Uterus (tissue), 4 donors: ENCODE data around the gene POM121L2. TPM values are rescaled to one million over a fixed set of nuclear protein-coding genes. Genes with fewer than 3 reads are reported as not detected.

Experiments
- DNase-seq, 2 donors: peaks; one replicate each; pipeline ENCODE4 v3.0.0-alpha.2; 2019 to 2020
- H3K27ac ChIP-seq, 2 donors: fragments of 200-600 bp; sonication (generic); 1 replicate in 1 of 2; 2 replicates in 1 of 2; pipeline ENCODE4 v1.5.1; 2016 to 2018
- H3K27me3 ChIP-seq, 2 donors: fragments of 200-600 bp; sonication (generic); one replicate each; pipeline ENCODE4 v1.5.1; 2018 to 2019; ENCODE audit warnings: control low read depth in 1 of 2
- H3K36me3 ChIP-seq, 2 donors: fragments of 200-600 bp; sonication (generic); one replicate each; pipeline ENCODE4 v1.5.1; 2019; ENCODE audit warnings: control low read depth in 1 of 2
- H3K4me1 ChIP-seq, 2 donors: fragments of 200-600 bp; sonication (generic); one replicate each; pipeline ENCODE4 v1.5.1; 2018 to 2019; ENCODE audit warnings: control low read depth in 1 of 2
- H3K4me3 ChIP-seq, 2 donors: fragments of 200-600 bp; sonication (generic); 1 replicate in 1 of 2; 2 replicates in 1 of 2; pipeline ENCODE4 v1.5.1; 2018 to 2019; ENCODE audit warnings: mild to moderate bottlenecking in 1 of 2
- H3K9me3 ChIP-seq, 2 donors: fragments of 200-600 bp; sonication (generic); one replicate each; pipeline ENCODE4 v1.5.1; 2019; ENCODE audit warnings: control low read depth in 1 of 2
- CTCF ChIP-seq, 4 experiments: fragments of 200-600 bp in 2 of 4; fragments of 450-650 bp in 2 of 4; sonication (generic) in 2 of 4; IDR thresholded peaks; one replicate each; pipeline ENCODE4 v1.5.1; 2016 to 2019; ENCODE audit warnings: antibody characterized with exemption in 4 of 4, mild to moderate bottlenecking in 2 of 4, moderate library complexity in 1 of 4
- POLR2A ChIP-seq, 2 donors: fragments of 450-650 bp; IDR thresholded peaks; one replicate each; pipeline ENCODE4 v1.6.1; 2016; ENCODE audit warnings: antibody characterized with exemption in 2 of 2, mild to moderate bottlenecking in 1 of 2, moderate library complexity in 1 of 2
- intact Hi-C: fragments of 100-400 bp; cut with DNase I; formaldehyde crosslinking; loops from one replicate; pipeline ENCODE4 v1.15.1; 2023; ENCODE audit warnings: low total_unique reads
- total RNA-seq, 4 donors: library from RNA; depleted of rRNA in 3 of 4; stranded (reverse); fragments of >200 nt in 3 of 4; gene quantifications; one replicate each; pipeline versions ENCODE4 v1.1.0 to v1.2.4, GENCODE V29; 2014 to 2023
- donor health status: DM: yes; HTN: yes; CAD: no.

POM121L2 gene
- total RNA-seq, 4 donors from 2014 or later: not detected

DNA sequence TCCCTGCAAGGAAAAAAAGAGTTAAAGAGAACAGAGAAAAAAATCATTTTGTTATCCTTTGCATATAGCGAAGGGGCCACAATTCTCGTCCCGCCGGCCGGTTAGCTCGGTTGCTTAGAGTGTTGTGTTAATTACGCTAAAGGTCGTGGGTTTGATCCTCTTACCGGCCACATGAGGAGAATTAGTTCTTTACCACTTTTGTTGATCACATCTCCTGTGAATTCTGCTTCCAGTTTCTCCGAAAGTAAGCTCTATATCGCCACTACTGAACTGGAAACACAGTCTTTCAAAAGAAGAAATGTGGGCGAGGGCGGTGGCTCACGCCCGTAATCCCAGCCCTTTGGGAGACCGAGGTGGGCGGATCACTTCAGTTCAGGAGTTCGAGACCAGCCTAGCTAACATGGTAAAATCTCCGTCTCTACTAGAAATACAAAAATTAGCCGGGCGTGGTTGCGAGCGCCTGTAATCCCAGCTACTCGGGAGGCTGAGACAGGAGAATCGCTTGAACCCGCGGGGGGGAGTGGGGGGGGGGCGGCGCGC is 51.2 kb downstream of the POM121L2 start:
- no peaks in the 10 kb centered on the region for H3K9me3 ChIP-seq
- H3K36me3 ChIP-seq: no peaks in the 10 kb centered on the region
- H3K27me3 ChIP-seq: peaks cover 0 to 35% of the 10 kb centered on the region in 2 donors
- no peak overlapping the region for H3K4me3 ChIP-seq
- DNase-seq: no peak
- intact Hi-C loops: no loop called here
- H3K27ac ChIP-seq: no peak overlapping the region
- no peaks in the 10 kb centered on the region for H3K4me1 ChIP-seq
- TF ChIP-seq POLR2A (IDR thresholded peaks at IDR 0.05): no peak
- TF ChIP-seq CTCF (IDR thresholded peaks at IDR 0.05): no peak

DNA sequence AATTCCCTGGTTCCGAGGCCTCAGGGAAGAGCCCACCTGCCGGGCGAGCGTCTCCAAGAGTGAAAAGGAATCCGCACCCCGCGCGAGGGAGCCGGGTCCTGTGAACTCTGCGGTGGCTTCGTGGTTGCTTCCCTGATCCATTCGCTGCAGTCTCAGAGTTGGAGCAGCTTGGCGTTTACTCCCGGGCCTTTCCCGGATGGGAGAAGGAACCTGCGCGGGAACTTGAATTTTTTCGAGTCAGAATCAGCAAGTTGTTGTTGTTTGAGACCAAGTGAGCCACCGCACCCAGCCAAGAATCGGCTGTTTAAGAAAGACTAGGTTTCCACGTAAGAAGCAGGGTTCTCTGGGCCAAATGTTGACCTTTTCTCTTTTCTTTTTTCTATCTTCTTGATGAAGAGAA is 51.7 kb downstream of the POM121L2 start:
- Histone ChIP-seq H3K9me3 (no peaks in the 10 kb centered on the region), H3K27ac (no peak overlapping the region), H3K4me1 (no peaks in the 10 kb centered on the region), H3K27me3 (peaks cover 0 to 32% of the 10 kb centered on the region in 2 donors), H3K36me3 (no peaks in the 10 kb centered on the region), H3K4me3 (no peak overlapping the region)
- no peak for DNase-seq
- TF ChIP-seq POLR2A (IDR thresholded peaks at IDR 0.05): no peak
- no peak for TF ChIP-seq CTCF (IDR thresholded peaks at IDR 0.05)
- intact Hi-C loops: no loop called here

Other genes starting within 250 kb of the POM121L2 start
- gene PRSS16, start 64.6 kb downstream of the POM121L2 start, total RNA-seq: under 1 TPM in 1 of 4 donors, not detected in 3; 0.88 TPM
- gene ZNF391, start 76.5 kb upstream of the POM121L2 start, total RNA-seq: 10 to 100 TPM in 1 of 4 donors, 1 to 10 TPM in 2, not detected in 1; 4.6 to 10.1 (median 5.9) TPM
- 10 to 100 TPM in 2 of 4 donors, 1 to 10 TPM in 2; 3.8 to 28.3 (median 10.7) TPM for gene ZNF184, start 160.8 kb upstream of the POM121L2 start, total RNA-seq